CD4-positive, alpha-beta T cell (primary cell): ENCODE data around the gene RSPRY1. TPM values are rescaled to one million over a fixed set of nuclear protein-coding genes. Genes with fewer than 3 reads are reported as not detected.

ENCODE experiments used
- ATAC-seq: fragments of 200-7000 bp; cut with Tn5 transposase; one replicate; pipeline ENCODE4 v1.10.0; 2022; ENCODE audit warnings: mild to moderate bottlenecking; ENCODE audit not compliant: poor library complexity
- CTCF ChIA-PET: fragments of 350-600 bp; sonication (Branson Sonifier 250); formaldehyde crosslinking; loops from one replicate; lab custom pipeline; 2021; ENCODE audit warnings: antibody characterized with exemption, inconsistent platforms; lab: Charles Lee
- POLR2A ChIA-PET: fragments of 350-600 bp; sonication (Branson Sonifier 250); formaldehyde crosslinking; loops from one replicate; lab custom pipeline; 2021; ENCODE audit warnings: antibody characterized with exemption, inconsistent platforms; lab: Charles Lee
- DNase-seq, 14 experiments: peaks; one replicate each; pipeline ENCODE4 v3.0.0-alpha.2; 2013 to 2020; ENCODE audit warnings: mixed read lengths in 2 of 14
- H3K27ac ChIP-seq, 2 donors: one replicate each; pipeline versions ENCODE4 v1.5.1 to v1.7.0; 2013; ENCODE audit warnings: low read length in 2 of 2, low read depth in 1 of 2, mild to moderate bottlenecking in 1 of 2
- H3K27me3 ChIP-seq, 2 experiments: 1 replicate in 1 of 2; 2 replicates in 1 of 2; pipeline versions ENCODE4 v1.6.1 to v1.7.0; 2013; ENCODE audit warnings: low read length in 2 of 2, control low read depth in 1 of 2, mild to moderate bottlenecking in 1 of 2, moderate library complexity in 1 of 2; ENCODE audit not compliant: insufficient read depth in 2 of 2, control insufficient read depth in 1 of 2
- H3K36me3 ChIP-seq: one replicate; pipeline ENCODE4 v1.6.1; 2013; ENCODE audit warnings: low read length, control low read depth; ENCODE audit not compliant: insufficient read depth
- H3K4me1 ChIP-seq: one replicate; pipeline ENCODE4 v1.6.1; 2013; ENCODE audit warnings: low read length, control low read depth; ENCODE audit not compliant: insufficient read depth
- H3K4me3 ChIP-seq: one replicate; pipeline ENCODE4 v1.5.1; 2013; ENCODE audit warnings: mild to moderate bottlenecking, low read length, moderate library complexity
- H3K9me3 ChIP-seq, 2 experiments: 1 replicate in 1 of 2; 2 replicates in 1 of 2; pipeline versions ENCODE4 v1.6.1 to v1.7.0; 2013; ENCODE audit warnings: low read length in 2 of 2, mild to moderate bottlenecking in 2 of 2, control low read depth in 1 of 2, moderate library complexity in 1 of 2; ENCODE audit not compliant: control insufficient read depth in 1 of 2, insufficient read depth in 1 of 2
- H3K27ac Mint-ChIP-seq: one replicate; pipeline ENCODE4 v1.8.0; 2020; ENCODE audit warnings: mixed read lengths
- H3K27me3 Mint-ChIP-seq: one replicate; pipeline ENCODE4 v1.8.0; 2021; ENCODE audit warnings: mixed read lengths
- H3K36me3 Mint-ChIP-seq: one replicate; pipeline ENCODE4 v1.8.0; 2021; ENCODE audit warnings: low read depth, mixed read lengths
- H3K4me1 Mint-ChIP-seq: one replicate; pipeline ENCODE4 v1.8.0; 2021; ENCODE audit warnings: low read depth, mixed read lengths
- H3K4me3 Mint-ChIP-seq: one replicate; pipeline ENCODE4 v1.8.0; 2020; ENCODE audit warnings: mild to moderate bottlenecking, mixed read lengths
- H3K9me3 Mint-ChIP-seq: one replicate; pipeline ENCODE4 v1.8.0; 2020; ENCODE audit warnings: mixed read lengths
- intact Hi-C, 2 experiments: fragments of 100-400 bp; cut with DNase I in 1 of 2; cut with micrococcal nuclease in 1 of 2; formaldehyde crosslinking; loops; one replicate each; pipeline versions ENCODE4 v1.15.1 to v1.9.0; 2023 to 2025; cut with DNase I, micrococcal nuclease
- total RNA-seq, 174 experiments: library from RNA in 2 of 174; stranded (reverse) in 2 of 174; gene quantifications; one replicate each; pipeline ENCODE4 v1.2.3 and lab custom pipeline; 2021 to 2026
- TF ChIP-seq, protein P1 (sequence below): fragments of 200-600 bp; IDR thresholded peaks from one replicate; pipeline ENCODE4 v1.8.0; 2022; ENCODE audit warnings: antibody characterized with exemption, mild to moderate bottlenecking

RSPRY1 gene
- total RNA-seq, 2 experiments from 2014 or later = 19.9 to 21.3 TPM

GRCh38 chr16:57184887-57185445 is 1.2 kb upstream of the RSPRY1 start:
- no peaks in the 10 kb centered on the region for H3K9me3 ChIP-seq
- intact Hi-C loops = loop anchor here (5.0 to 10.0 kb wide), 8 partner anchors 57 to 942 kb away; partner anchors contain the start of genes CFAP20 (in 1 of the 2), CIAPIN1 (in 1 of the 2), COQ9 (in 1 of the 2) and HERPUD1 (in 1 of the 2)
- H3K4me3 ChIP-seq = peak overlapping the region; percentile 96
- Mint-ChIP-seq H3K9me3 (no peaks in the 10 kb centered on the region), H3K4me3 (peak overlapping the region; percentile 94), H3K36me3 (peaks cover 23% of the 10 kb centered on the region), H3K27ac (peak overlapping the region; percentile 90), H3K4me1 (peaks cover 46% of the 10 kb centered on the region), H3K27me3 (no peaks in the 10 kb centered on the region)
- H3K27me3 ChIP-seq = no peaks in the 10 kb centered on the region
- DNase-seq (no peak), ATAC-seq (no peak)
- H3K36me3 ChIP-seq = no peaks in the 10 kb centered on the region
- POLR2A ChIA-PET = interaction anchor here (0.9 to 3.5 kb wide), 11 partner anchors 10 to 352 kb away, joined by 4 to 19 read pairs (median 6); partner anchors contain the start of genes ARL2BP, CCDC102A, CPNE2 and HERPUD1
- CTCF ChIA-PET = no interaction called here
- TF ChIP-seq, protein P1, sequence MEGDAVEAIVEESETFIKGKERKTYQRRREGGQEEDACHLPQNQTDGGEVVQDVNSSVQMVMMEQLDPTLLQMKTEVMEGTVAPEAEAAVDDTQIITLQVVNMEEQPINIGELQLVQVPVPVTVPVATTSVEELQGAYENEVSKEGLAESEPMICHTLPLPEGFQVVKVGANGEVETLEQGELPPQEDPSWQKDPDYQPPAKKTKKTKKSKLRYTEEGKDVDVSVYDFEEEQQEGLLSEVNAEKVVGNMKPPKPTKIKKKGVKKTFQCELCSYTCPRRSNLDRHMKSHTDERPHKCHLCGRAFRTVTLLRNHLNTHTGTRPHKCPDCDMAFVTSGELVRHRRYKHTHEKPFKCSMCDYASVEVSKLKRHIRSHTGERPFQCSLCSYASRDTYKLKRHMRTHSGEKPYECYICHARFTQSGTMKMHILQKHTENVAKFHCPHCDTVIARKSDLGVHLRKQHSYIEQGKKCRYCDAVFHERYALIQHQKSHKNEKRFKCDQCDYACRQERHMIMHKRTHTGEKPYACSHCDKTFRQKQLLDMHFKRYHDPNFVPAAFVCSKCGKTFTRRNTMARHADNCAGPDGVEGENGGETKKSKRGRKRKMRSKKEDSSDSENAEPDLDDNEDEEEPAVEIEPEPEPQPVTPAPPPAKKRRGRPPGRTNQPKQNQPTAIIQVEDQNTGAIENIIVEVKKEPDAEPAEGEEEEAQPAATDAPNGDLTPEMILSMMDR = no peak
- H3K27ac ChIP-seq = peak overlapping the region; percentile 86 to 92
- peaks cover 25% of the 10 kb centered on the region for H3K4me1 ChIP-seq

- Mint-ChIP-seq H3K27me3 (no peaks in the 10 kb centered on the region), H3K9me3 (no peaks in the 10 kb centered on the region), H3K4me1 (peaks cover 48% of the 10 kb centered on the region), H3K4me3 (peak overlapping the region; percentile 94), H3K36me3 (peaks cover 23% of the 10 kb centered on the region), H3K27ac (peak overlapping the region; percentile 90)
- ATAC-seq (peak; percentile 9), DNase-seq (peak in 7 of 14 experiments; percentile 6 to 72 (median 26))
- no peaks in the 10 kb centered on the region for H3K36me3 ChIP-seq
- H3K4me1 ChIP-seq = peaks cover 25% of the 10 kb centered on the region
- H3K27ac ChIP-seq = peak overlapping the region; percentile 86 to 92
- no peaks in the 10 kb centered on the region for H3K9me3 ChIP-seq
- peak overlapping the region; percentile 96 for H3K4me3 ChIP-seq
- H3K27me3 ChIP-seq = no peaks in the 10 kb centered on the region
- ChIA-PET CTCF (interaction anchor here (1.0 kb wide), 1 partner anchor 101 kb away, joined by 7 read pairs; no protein-coding TSS in a partner anchor), POLR2A (interaction anchor here (0.6 to 3.5 kb wide), 33 partner anchors 9 to 1443 kb away, joined by 3 to 19 read pairs (median 4); partner anchors contain the start of genes ARL2BP, CCDC102A, CIAPIN1 and COQ9)
- intact Hi-C loops = loop anchor here (5.0 to 10.0 kb wide), 8 partner anchors 57 to 942 kb away; partner anchors contain the start of genes CFAP20 (in 1 of the 2), CIAPIN1 (in 1 of the 2), COQ9 (in 1 of the 2) and HERPUD1 (in 1 of the 2)
- TF ChIP-seq, protein P1 = no peak
Measured at GRCh38 chr16:57185446-57185944, 634 bp upstream of the RSPRY1 start.
